Measurements from ENCODE around the gene TPMT.

Gene TPMT

GRCh38 chr6:18100296-18100695 is 54.6 kb downstream of the TPMT start:
- Histone ChIP-seq H3K4me3 (ENCODE audit: low read length) (no peak overlapping the region), H3K4me1 (ENCODE audit: control insufficient read depth, insufficient read depth, low read length) (peaks cover 9% of the 10 kb centered on the region), H3K9ac (ENCODE audit: low read length) (no peak overlapping the region), H3K27me3 (ENCODE audit: control insufficient read depth, insufficient read depth, low read length) (no peaks in the 10 kb centered on the region), H3K9me3 (ENCODE audit: control insufficient read depth, low read length) (no peaks in the 10 kb centered on the region), H3K36me3 (ENCODE audit: control insufficient read depth, insufficient read depth, low read length) (no peaks in the 10 kb centered on the region)

- Histone ChIP-seq H3K36me3 (ENCODE audit: control insufficient read depth, insufficient read depth, low read length) (no peaks in the 10 kb centered on the region), H3K27me3 (ENCODE audit: control insufficient read depth, insufficient read depth, low read length) (no peaks in the 10 kb centered on the region), H3K4me3 (ENCODE audit: low read length) (no peak overlapping the region), H3K9ac (ENCODE audit: low read length) (no peak overlapping the region), H3K4me1 (ENCODE audit: control insufficient read depth, insufficient read depth, low read length) (peaks cover 9% of the 10 kb centered on the region), H3K9me3 (ENCODE audit: control insufficient read depth, low read length) (no peaks in the 10 kb centered on the region)
Observed at GRCh38 chr6:18099511-18099910, 55.4 kb downstream of the TPMT start.

- Histone ChIP-seq H3K36me3 (ENCODE audit: control insufficient read depth, insufficient read depth, low read length) (no peaks in the 10 kb centered on the region), H3K4me3 (ENCODE audit: low read length) (no peak overlapping the region), H3K9me3 (ENCODE audit: control insufficient read depth, low read length) (no peaks in the 10 kb centered on the region)
Observed at GRCh38 chr6:18096423-18096822, 58.5 kb downstream of the TPMT start.

GRCh38 chr6:18091382-18091781 is 63.5 kb downstream of the TPMT start:
- H3K4me1 ChIP-seq (ENCODE audit: control insufficient read depth, insufficient read depth, low read length): no peaks in the 10 kb centered on the region
- H3K9me3 ChIP-seq (ENCODE audit: control insufficient read depth, low read length): no peaks in the 10 kb centered on the region
- no peaks in the 10 kb centered on the region for H3K27me3 ChIP-seq (ENCODE audit: control insufficient read depth, insufficient read depth, low read length)
- no peak overlapping the region for H3K9ac ChIP-seq (ENCODE audit: low read length)
- no peak overlapping the region for H3K4me3 ChIP-seq (ENCODE audit: low read length)
- no peaks in the 10 kb centered on the region for H3K36me3 ChIP-seq (ENCODE audit: control insufficient read depth, insufficient read depth, low read length)

More at GRCh38 chr6:18096423-18096822, 58.5 kb downstream of the TPMT start:
- Histone ChIP-seq H3K27me3 (ENCODE audit: control insufficient read depth, insufficient read depth, low read length) (no peaks in the 10 kb centered on the region), H3K4me1 (ENCODE audit: control insufficient read depth, insufficient read depth, low read length) (peaks cover 9% of the 10 kb centered on the region), H3K9ac (ENCODE audit: low read length) (no peak overlapping the region)

- H3K9ac ChIP-seq (ENCODE audit: low read length): no peak overlapping the region
- no peaks in the 10 kb centered on the region for H3K36me3 ChIP-seq (ENCODE audit: control insufficient read depth, insufficient read depth, low read length)
- H3K4me1 ChIP-seq (ENCODE audit: control insufficient read depth, insufficient read depth, low read length): no peaks in the 10 kb centered on the region
- H3K27me3 ChIP-seq (ENCODE audit: control insufficient read depth, insufficient read depth, low read length): no peaks in the 10 kb centered on the region
- no peaks in the 10 kb centered on the region for H3K9me3 ChIP-seq (ENCODE audit: control insufficient read depth, low read length)
- no peak overlapping the region for H3K4me3 ChIP-seq (ENCODE audit: low read length)
Observed at GRCh38 chr6:18090349-18090786, 64.5 kb downstream of the TPMT start.

- no peaks in the 10 kb centered on the region for H3K36me3 ChIP-seq (ENCODE audit: control insufficient read depth, insufficient read depth, low read length)
- H3K9ac ChIP-seq (ENCODE audit: low read length): no peak overlapping the region
- H3K4me3 ChIP-seq (ENCODE audit: low read length): no peak overlapping the region
- H3K4me1 ChIP-seq (ENCODE audit: control insufficient read depth, insufficient read depth, low read length): no peaks in the 10 kb centered on the region
- no peaks in the 10 kb centered on the region for H3K9me3 ChIP-seq (ENCODE audit: control insufficient read depth, low read length)
- H3K27me3 ChIP-seq (ENCODE audit: control insufficient read depth, insufficient read depth, low read length): no peaks in the 10 kb centered on the region
Observed at GRCh38 chr6:18088419-18089296, 66.2 kb downstream of the TPMT start.

- H3K9ac ChIP-seq (ENCODE audit: low read length): no peak overlapping the region
- no peaks in the 10 kb centered on the region for H3K9me3 ChIP-seq (ENCODE audit: control insufficient read depth, low read length)
- no peak overlapping the region for H3K4me3 ChIP-seq (ENCODE audit: low read length)
- H3K27me3 ChIP-seq (ENCODE audit: control insufficient read depth, insufficient read depth, low read length): no peaks in the 10 kb centered on the region
- H3K36me3 ChIP-seq (ENCODE audit: control insufficient read depth, insufficient read depth, low read length): no peaks in the 10 kb centered on the region
- no peaks in the 10 kb centered on the region for H3K4me1 ChIP-seq (ENCODE audit: control insufficient read depth, insufficient read depth, low read length)
Observed at GRCh38 chr6:18087396-18088165, 67.3 kb downstream of the TPMT start.

GRCh38 chr6:18081025-18081668 is 73.7 kb downstream of the TPMT start:
- H3K27me3 ChIP-seq (ENCODE audit: control insufficient read depth, insufficient read depth, low read length): no peaks in the 10 kb centered on the region
- H3K4me3 ChIP-seq (ENCODE audit: low read length): no peak overlapping the region
- no peaks in the 10 kb centered on the region for H3K4me1 ChIP-seq (ENCODE audit: control insufficient read depth, insufficient read depth, low read length)
- no peaks in the 10 kb centered on the region for H3K9me3 ChIP-seq (ENCODE audit: control insufficient read depth, low read length)
- H3K36me3 ChIP-seq (ENCODE audit: control insufficient read depth, insufficient read depth, low read length): no peaks in the 10 kb centered on the region
- no peak overlapping the region for H3K9ac ChIP-seq (ENCODE audit: low read length)

- Histone ChIP-seq H3K4me3 (ENCODE audit: low read length) (no peak overlapping the region), H3K9ac (ENCODE audit: low read length) (no peak overlapping the region), H3K9me3 (ENCODE audit: control insufficient read depth, low read length) (no peaks in the 10 kb centered on the region), H3K36me3 (ENCODE audit: control insufficient read depth, insufficient read depth, low read length) (no peaks in the 10 kb centered on the region), H3K4me1 (ENCODE audit: control insufficient read depth, insufficient read depth, low read length) (no peaks in the 10 kb centered on the region), H3K27me3 (ENCODE audit: control insufficient read depth, insufficient read depth, low read length) (no peaks in the 10 kb centered on the region)
Observed at GRCh38 chr6:18080544-18080943, 74.3 kb downstream of the TPMT start.

GRCh38 chr6:18078866-18079265 is 76.0 kb downstream of the TPMT start:
- Histone ChIP-seq H3K4me1 (ENCODE audit: control insufficient read depth, insufficient read depth, low read length) (no peaks in the 10 kb centered on the region), H3K9me3 (ENCODE audit: control insufficient read depth, low read length) (no peaks in the 10 kb centered on the region), H3K36me3 (ENCODE audit: control insufficient read depth, insufficient read depth, low read length) (no peaks in the 10 kb centered on the region)

More at GRCh38 chr6:18078866-18079265, 76.0 kb downstream of the TPMT start:
- no peaks in the 10 kb centered on the region for H3K27me3 ChIP-seq (ENCODE audit: control insufficient read depth, insufficient read depth, low read length)
- no peak overlapping the region for H3K4me3 ChIP-seq (ENCODE audit: low read length)
- no peak overlapping the region for H3K9ac ChIP-seq (ENCODE audit: low read length)
